Activated naive CD4-positive, alpha-beta T cell treated with anti-CD3 and anti-CD28 coated beads, Interleukin-2, amount 50 U/mL, for 24 hours (primary cell): ENCODE results near the gene MSRB1.

Source experiments
- H3K27ac Mint-ChIP-seq: one replicate; pipeline ENCODE4 v1.8.0; 2021; ENCODE audit warnings: mild to moderate bottlenecking, mixed read lengths
- H3K27me3 Mint-ChIP-seq: one replicate; pipeline ENCODE4 v1.8.0; 2021; ENCODE audit warnings: mixed read lengths
- H3K36me3 Mint-ChIP-seq: one replicate; pipeline ENCODE4 v1.8.0; 2021; ENCODE audit warnings: mixed read lengths
- H3K4me1 Mint-ChIP-seq: one replicate; pipeline ENCODE4 v1.8.0; 2021; ENCODE audit warnings: mixed read lengths
- H3K4me3 Mint-ChIP-seq: one replicate; pipeline ENCODE4 v1.8.0; 2021; ENCODE audit warnings: mild to moderate bottlenecking, mixed read lengths
- H3K9me3 Mint-ChIP-seq: one replicate; pipeline ENCODE4 v1.8.0; 2021; ENCODE audit warnings: mixed read lengths

The MSRB1 gene

GRCh38 chr16:1982013-1982433 lies 39.0 kb upstream of the MSRB1 start:
- H3K4me1 Mint-ChIP-seq: peaks cover 14% of the 10 kb centered on the region
- peaks cover 2% of the 10 kb centered on the region for H3K27me3 Mint-ChIP-seq
- no peak overlapping the region for H3K27ac Mint-ChIP-seq
- H3K9me3 Mint-ChIP-seq: no peaks in the 10 kb centered on the region
- no peak overlapping the region for H3K4me3 Mint-ChIP-seq
- H3K36me3 Mint-ChIP-seq: peaks cover 7% of the 10 kb centered on the region

GRCh38 chr16:1981398-1981836 lies 38.4 kb upstream of the MSRB1 start, which contains the start of gene NOXO1:
TSS of gene NOXO1 (minus strand) at chr16:1981469. CDS start at chr16:1981179, 290 bp downstream.
- no peaks in the 10 kb centered on the region for H3K9me3 Mint-ChIP-seq
- H3K36me3 Mint-ChIP-seq: peaks cover 5% of the 10 kb centered on the region
- peaks cover 2% of the 10 kb centered on the region for H3K27me3 Mint-ChIP-seq
- H3K27ac Mint-ChIP-seq: no peak within 1 kb of the TSS
- H3K4me3 Mint-ChIP-seq: no peak within 1 kb of the TSS
- H3K4me1 Mint-ChIP-seq: peaks cover 14% of the 10 kb centered on the region

- Mint-ChIP-seq H3K4me3 (no peak overlapping the region), H3K9me3 (no peaks in the 10 kb centered on the region), H3K36me3 (peaks cover 8% of the 10 kb centered on the region), H3K27ac (no peak overlapping the region), H3K27me3 (peaks cover 2% of the 10 kb centered on the region), H3K4me1 (peaks cover 14% of the 10 kb centered on the region)
These were observed 37.7 kb upstream of the MSRB1 start for GRCh38 chr16:1980770-1981087.

DNA sequence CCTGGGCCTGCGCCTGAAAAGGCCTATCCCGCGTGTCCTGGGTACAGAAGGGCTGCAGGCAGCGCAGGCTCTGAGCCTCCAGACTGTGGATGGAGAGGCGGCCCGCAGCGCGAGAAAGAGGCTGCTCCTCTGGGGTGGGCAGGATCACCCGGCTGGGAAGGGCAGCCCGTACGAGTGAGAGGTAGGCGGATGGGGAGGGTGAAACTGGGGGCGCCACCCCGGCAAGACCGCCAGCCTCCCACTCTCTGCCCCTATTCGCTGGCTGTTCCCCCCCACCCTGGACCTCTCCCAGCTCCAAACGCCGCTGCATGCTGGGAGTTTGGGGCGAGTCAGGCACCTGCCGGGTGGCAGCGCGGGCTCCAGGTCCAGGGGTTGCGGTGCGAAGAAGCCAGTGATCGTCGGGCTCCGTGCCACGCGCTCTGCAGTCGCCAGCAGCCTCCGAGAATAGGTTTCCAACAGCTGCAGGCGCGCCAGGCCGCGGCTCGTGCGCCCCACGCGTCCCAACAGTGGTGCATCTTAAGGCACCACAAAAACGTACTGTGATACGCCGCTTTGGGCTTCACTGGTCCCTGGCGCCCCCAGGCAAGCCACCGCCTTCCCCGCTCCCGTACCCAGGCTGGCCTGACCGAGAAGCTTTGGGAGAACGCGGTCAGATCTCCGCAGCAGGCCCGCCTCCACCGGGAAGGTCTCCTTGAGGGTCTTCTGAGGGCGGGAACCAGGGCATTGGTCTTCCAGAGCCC lies 37.2 kb upstream of the MSRB1 start:
- Mint-ChIP-seq H3K9me3 (no peaks in the 10 kb centered on the region), H3K36me3 (peaks cover 8% of the 10 kb centered on the region), H3K4me3 (no peak overlapping the region), H3K27ac (no peak overlapping the region), H3K27me3 (peaks cover 2% of the 10 kb centered on the region), H3K4me1 (peaks cover 12% of the 10 kb centered on the region)

DNA sequence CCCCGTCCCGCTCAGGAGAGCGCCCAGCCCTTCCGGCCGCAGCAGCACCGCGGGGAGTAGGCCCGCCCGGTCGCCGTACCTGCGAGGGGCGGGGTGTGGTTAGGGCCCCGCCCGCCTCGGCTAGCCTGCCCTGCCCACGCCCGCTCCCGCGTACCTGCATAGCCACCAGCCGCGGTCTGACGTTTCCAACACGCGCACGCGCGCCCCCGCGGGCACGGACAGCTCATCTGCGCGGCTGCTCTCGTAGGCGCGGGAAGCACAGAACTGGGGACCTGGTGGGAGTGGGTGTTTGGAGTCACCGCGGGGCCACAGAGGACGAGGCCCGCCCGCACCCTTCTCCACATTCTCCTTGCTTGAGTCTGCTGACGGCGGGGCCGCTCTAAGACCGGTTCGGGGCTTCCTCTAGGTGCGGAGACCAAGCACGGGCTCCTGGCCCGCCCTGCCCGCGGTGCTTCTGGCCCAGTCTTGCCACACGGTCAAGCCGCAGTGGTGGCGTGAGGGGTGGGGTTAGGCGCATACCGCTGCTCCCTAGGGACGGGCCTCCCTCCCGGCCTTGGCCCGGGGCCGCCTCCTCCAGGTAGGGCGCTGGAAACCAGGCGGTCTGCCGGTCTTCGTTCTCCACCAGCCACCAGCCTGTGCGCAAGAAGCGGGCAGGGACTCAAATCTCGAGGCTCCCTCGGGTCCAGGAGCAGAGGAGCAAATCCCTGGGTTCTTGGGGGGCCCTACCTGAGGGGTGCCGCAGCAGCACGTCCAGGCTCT lies 36.5 kb upstream of the MSRB1 start:
- Mint-ChIP-seq H3K36me3 (peaks cover 11% of the 10 kb centered on the region), H3K9me3 (no peaks in the 10 kb centered on the region), H3K4me1 (peaks cover 6% of the 10 kb centered on the region), H3K27me3 (peaks cover 2% of the 10 kb centered on the region), H3K4me3 (no peak overlapping the region), H3K27ac (no peak overlapping the region)

DNA sequence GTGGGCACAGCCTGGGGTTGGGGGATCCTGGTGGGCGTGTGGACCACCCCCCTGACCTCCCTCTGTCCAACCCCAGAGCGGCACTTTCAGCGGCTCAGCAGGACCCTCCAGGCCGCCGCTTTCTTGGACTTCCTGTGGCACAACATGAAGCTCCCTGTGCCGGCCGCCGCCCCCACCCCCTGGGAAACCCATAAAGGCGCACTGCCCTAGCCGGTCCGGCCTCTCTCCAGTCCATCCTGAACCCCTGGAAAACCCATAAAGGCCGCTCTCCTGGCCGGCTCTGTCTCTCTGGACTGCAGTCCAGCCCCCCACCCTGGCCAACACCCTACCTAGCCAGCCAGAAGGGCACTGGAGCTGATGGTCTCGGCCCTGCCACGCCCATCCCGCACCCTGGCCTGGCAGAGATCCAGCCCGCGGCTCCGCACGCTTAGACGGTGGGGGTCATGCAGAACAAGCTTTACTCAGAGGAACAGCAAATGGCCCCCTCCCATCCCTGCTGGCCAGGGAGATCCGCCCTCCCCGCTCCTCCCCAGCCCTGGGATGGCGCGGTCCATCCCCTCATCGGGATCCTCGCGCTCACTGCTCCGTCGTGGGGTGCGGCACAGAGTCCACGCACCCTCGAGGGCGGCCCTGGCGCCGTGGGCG lies 35.6 kb upstream of the MSRB1 start:
- H3K4me1 Mint-ChIP-seq: peaks cover 6% of the 10 kb centered on the region
- no peaks in the 10 kb centered on the region for H3K9me3 Mint-ChIP-seq
- H3K4me3 Mint-ChIP-seq: no peak overlapping the region
- H3K27me3 Mint-ChIP-seq: peaks cover 2% of the 10 kb centered on the region
- no peak overlapping the region for H3K27ac Mint-ChIP-seq
- peaks cover 11% of the 10 kb centered on the region for H3K36me3 Mint-ChIP-seq

- Mint-ChIP-seq H3K27ac (no peak overlapping the region), H3K9me3 (no peaks in the 10 kb centered on the region), H3K4me1 (peaks cover 3% of the 10 kb centered on the region), H3K36me3 (peaks cover 11% of the 10 kb centered on the region), H3K4me3 (no peak overlapping the region), H3K27me3 (peaks cover 2% of the 10 kb centered on the region)
These were observed 34.9 kb upstream of the MSRB1 start for GRCh38 chr16:1977875-1978268.

DNA sequence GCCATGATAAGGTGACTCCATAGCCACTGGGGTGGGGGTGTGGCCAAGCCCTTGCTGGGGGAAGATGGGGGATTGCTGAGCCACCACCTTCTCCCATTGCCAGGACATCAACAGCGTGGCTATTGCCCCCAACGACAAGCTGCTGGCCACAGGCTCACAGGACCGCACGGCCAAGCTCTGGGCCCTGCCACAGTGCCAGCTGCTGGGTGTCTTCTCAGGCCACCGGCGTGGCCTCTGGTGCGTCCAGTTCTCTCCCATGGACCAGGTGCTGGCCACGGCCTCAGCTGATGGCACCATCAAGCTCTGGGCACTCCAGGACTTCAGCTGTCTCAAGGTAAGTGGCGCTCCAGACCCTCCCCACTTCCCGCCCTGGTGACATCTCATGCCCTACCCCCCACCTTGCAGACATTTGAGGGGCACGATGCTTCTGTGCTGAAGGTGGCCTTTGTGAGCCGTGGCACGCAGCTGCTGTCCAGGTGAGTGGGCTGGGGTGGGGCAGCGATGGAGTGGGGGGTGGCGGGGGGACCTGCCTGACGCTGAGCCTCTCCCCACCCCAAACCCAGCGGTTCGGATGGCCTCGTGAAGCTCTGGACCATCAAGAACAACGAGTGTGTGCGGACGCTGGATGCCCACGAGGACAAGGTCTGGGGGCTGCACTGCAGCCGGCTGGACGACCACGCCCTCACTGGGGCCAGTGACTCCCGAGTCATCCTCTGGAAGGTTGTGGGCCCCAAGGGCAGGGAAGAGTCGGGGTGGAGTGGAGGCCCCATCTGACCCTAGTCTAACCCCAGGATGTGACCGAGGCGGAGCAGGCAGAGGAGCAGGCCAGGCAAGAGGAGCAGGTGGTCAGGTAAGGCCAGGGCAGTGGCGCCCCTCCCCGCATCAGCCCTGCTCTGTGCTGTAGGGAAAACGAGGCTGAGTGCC lies 34.2 kb upstream of the MSRB1 start:
- Mint-ChIP-seq H3K36me3 (peaks cover 11% of the 10 kb centered on the region), H3K9me3 (no peaks in the 10 kb centered on the region), H3K4me3 (no peak overlapping the region), H3K4me1 (peaks cover 6% of the 10 kb centered on the region), H3K27ac (peak overlapping the region; percentile 18), H3K27me3 (peaks cover 2% of the 10 kb centered on the region)

DNA sequence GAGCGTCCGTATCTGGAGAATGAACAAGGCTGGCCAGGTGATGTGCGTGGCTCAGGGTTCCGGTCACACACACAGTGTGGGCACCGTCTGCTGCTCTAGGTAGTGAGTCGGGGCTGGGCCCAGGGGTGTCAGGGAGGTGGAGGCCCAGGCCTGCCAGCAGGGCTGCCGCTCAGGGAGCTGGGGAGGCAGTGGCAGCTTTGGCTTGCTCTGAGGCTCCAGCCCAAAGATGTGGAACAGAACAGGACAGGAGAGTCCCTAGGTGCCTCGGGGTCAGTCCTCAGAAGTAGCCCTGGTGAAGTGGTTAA lies 33.2 kb upstream of the MSRB1 start:
- Mint-ChIP-seq H3K9me3 (no peaks in the 10 kb centered on the region), H3K36me3 (peaks cover 11% of the 10 kb centered on the region), H3K27ac (no peak overlapping the region), H3K4me3 (no peak overlapping the region), H3K4me1 (peaks cover 15% of the 10 kb centered on the region), H3K27me3 (peaks cover under 1% of the 10 kb centered on the region)

DNA sequence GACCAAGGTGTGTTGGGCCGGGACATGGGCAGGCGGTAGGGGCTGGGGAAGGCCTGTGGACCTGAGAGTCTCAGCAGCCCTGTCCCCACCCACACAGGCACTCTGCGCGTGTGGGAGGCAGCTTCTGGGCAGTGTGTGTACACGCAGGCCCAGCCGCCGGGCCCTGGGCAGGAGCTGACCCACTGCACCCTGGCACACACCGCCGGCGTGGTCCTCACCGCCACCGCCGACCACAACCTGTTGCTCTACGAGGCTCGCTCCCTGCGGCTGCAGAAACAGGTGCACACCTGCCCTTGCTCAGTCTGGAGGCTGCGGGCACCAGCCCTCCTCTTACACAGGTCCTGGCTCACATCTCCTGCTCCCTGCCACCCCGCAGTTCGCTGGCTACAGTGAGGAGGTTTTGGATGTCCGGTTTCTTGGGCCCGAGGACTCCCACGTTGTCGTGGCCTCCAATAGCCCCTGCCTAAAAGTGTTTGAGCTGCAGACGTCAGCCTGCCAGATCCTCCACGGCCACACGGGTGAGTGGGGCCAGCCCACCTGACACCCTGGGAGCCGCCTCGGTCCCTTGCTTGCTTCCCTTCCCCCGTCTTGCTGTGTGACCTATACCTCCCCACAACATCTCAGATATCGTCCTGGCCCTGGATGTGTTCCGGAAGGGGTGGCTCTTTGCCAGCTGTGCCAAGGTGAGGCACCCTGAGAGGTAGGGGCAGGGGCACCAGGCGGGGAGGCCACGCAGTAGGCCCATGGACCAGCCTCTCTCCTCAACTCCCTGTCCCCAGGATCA lies 32.6 kb upstream of the MSRB1 start:
- Mint-ChIP-seq H3K27me3 (no peaks in the 10 kb centered on the region), H3K27ac (no peak overlapping the region), H3K9me3 (no peaks in the 10 kb centered on the region), H3K4me1 (peaks cover 20% of the 10 kb centered on the region), H3K36me3 (peaks cover 11% of the 10 kb centered on the region), H3K4me3 (no peak overlapping the region)

- no peak overlapping the region for H3K27ac Mint-ChIP-seq
- peaks cover 20% of the 10 kb centered on the region for H3K4me1 Mint-ChIP-seq
- H3K4me3 Mint-ChIP-seq: no peak overlapping the region
- H3K36me3 Mint-ChIP-seq: peaks cover 10% of the 10 kb centered on the region
- no peaks in the 10 kb centered on the region for H3K9me3 Mint-ChIP-seq
- H3K27me3 Mint-ChIP-seq: no peaks in the 10 kb centered on the region
These were observed 31.4 kb upstream of the MSRB1 start for GRCh38 chr16:1974157-1975070.

DNA sequence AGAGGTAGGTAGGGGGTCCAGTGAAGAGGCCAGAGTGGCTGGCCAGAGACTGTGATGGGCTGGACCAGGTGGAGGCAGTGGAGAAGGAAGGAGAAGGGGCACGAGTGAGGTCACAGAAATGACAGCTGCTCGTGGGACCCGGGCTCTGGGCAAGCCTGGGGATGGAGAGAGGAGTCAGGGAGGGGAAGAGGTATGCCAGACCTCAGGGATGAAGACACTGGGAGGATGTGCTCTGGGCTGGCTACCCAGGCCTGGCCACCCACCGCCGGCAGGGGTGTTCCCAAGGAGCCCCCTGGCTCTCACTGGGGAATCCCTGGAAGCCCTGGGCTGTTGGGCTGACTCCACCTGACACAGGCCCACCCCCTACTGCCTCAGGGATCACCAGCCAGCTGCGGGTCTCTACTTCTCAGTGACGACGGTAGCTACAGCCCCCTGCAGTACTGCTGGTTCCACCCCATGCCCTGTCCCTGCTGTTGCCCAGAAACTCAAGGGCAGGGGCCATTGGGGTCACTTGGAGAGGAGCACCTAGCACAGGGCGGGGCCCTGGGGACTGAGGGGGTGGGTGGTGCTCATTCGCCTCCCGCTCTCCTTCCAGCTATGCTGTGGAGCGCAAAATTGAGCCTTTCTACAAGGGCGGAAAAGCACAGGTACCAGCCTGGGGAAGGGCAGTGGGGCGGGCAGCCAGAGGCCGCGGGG lies 30.6 kb upstream of the MSRB1 start:
- no peaks in the 10 kb centered on the region for H3K27me3 Mint-ChIP-seq
- H3K36me3 Mint-ChIP-seq: peaks cover 10% of the 10 kb centered on the region
- H3K4me1 Mint-ChIP-seq: peaks cover 20% of the 10 kb centered on the region
- no peak overlapping the region for H3K27ac Mint-ChIP-seq
- H3K4me3 Mint-ChIP-seq: no peak overlapping the region
- H3K9me3 Mint-ChIP-seq: no peaks in the 10 kb centered on the region

- peaks cover 8% of the 10 kb centered on the region for H3K36me3 Mint-ChIP-seq
These were observed 29.5 kb upstream of the MSRB1 start for GRCh38 chr16:1972490-1972877.

More at GRCh38 chr16:1972490-1972877, 29.5 kb upstream of the MSRB1 start:
- Mint-ChIP-seq H3K4me3 (peak overlapping the region; percentile 98), H3K27me3 (no peaks in the 10 kb centered on the region), H3K4me1 (peaks cover 20% of the 10 kb centered on the region), H3K9me3 (no peaks in the 10 kb centered on the region), H3K27ac (no peak overlapping the region)
